Upper lobe of left lung (tissue), 4 donors: ENCODE results near the gene NXPE4.

Experiments used
- CTCF ChIP-seq, 6 experiments: fragments of 450-650 bp in 4 of 6; fragments of 200-600 bp in 2 of 6; sonication (generic) in 2 of 6; IDR thresholded peaks; one replicate each; pipeline ENCODE4 v1.5.1; 2016 to 2019; ENCODE audit warnings: antibody characterized with exemption in 6 of 6
- EP300 ChIP-seq, 4 donors: sonication (generic); formaldehyde crosslinking; IDR thresholded peaks; one replicate each; pipeline ENCODE4 v1.5.1; 2017; ENCODE audit warnings: antibody characterized with exemption in 4 of 4, control low read depth in 2 of 4
- POLR2A ChIP-seq, 4 donors: fragments of 450-650 bp; IDR thresholded peaks; one replicate each; pipeline ENCODE4 v1.5.1; 2016 to 2017; ENCODE audit warnings: antibody characterized with exemption in 4 of 4, mild to moderate bottlenecking in 2 of 4

- no peak for TF ChIP-seq CTCF (IDR thresholded peaks at IDR 0.05)
- no peak for TF ChIP-seq EP300 (IDR thresholded peaks at IDR 0.05)
- no peak for TF ChIP-seq POLR2A (IDR thresholded peaks at IDR 0.05)
These were observed 13.8 kb upstream of the NXPE4 start for GRCh38 chr11:114609429-114609828.
